Loucy (cell line): ENCODE data around the gene NELFCD.

Experiments
- EZH2phosphoT487 ChIP-seq: fragments of 200-600 bp; IDR thresholded peaks from 2 replicates; pipeline ENCODE4 v1.6.1; 2018; ENCODE audit warnings: antibody characterized with exemption, mild to moderate bottlenecking, moderate library complexity, borderline replicate concordance
- TF ChIP-seq, protein P1 (sequence below): fragments of 200-600 bp; sonication (generic); conservative IDR thresholded peaks from 2 replicates; pipeline ENCODE4 v1.5.1; 2014; ENCODE audit warnings: mild to moderate bottlenecking, antibody characterized with exemption, low read length

DNA sequence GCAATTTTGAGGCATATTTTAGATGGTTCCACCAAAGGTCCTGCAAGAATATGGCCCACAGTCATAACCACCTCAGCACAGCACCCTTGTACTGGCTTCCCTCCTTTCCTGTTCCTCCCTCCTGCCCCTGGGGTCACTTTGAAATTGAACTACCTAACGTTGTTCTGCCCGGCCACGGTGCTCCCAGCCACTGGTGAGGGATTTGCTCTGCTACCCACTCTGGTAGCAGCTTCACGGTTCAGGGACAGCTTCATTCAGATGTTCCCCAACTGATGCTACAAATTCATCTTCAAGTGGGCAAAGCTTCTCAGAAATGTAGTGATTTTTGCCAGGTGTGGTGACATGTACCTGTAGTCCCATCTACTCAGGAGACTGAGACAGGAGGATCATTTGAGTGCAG is 7.9 kb upstream of the NELFCD start:
- no peak for TF ChIP-seq EZH2phosphoT487
- TF ChIP-seq, protein P1, sequence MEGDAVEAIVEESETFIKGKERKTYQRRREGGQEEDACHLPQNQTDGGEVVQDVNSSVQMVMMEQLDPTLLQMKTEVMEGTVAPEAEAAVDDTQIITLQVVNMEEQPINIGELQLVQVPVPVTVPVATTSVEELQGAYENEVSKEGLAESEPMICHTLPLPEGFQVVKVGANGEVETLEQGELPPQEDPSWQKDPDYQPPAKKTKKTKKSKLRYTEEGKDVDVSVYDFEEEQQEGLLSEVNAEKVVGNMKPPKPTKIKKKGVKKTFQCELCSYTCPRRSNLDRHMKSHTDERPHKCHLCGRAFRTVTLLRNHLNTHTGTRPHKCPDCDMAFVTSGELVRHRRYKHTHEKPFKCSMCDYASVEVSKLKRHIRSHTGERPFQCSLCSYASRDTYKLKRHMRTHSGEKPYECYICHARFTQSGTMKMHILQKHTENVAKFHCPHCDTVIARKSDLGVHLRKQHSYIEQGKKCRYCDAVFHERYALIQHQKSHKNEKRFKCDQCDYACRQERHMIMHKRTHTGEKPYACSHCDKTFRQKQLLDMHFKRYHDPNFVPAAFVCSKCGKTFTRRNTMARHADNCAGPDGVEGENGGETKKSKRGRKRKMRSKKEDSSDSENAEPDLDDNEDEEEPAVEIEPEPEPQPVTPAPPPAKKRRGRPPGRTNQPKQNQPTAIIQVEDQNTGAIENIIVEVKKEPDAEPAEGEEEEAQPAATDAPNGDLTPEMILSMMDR = no peak
